ENCODE data around the gene NPLOC4. TPM values are rescaled to one million over a fixed set of nuclear protein-coding genes. Genes with fewer than 3 reads are reported as not detected.

NPLOC4 gene
- total RNA-seq, 3 donors from 2014 or later: 78.4 to 89.5 (median 78.6) TPM

DNA sequence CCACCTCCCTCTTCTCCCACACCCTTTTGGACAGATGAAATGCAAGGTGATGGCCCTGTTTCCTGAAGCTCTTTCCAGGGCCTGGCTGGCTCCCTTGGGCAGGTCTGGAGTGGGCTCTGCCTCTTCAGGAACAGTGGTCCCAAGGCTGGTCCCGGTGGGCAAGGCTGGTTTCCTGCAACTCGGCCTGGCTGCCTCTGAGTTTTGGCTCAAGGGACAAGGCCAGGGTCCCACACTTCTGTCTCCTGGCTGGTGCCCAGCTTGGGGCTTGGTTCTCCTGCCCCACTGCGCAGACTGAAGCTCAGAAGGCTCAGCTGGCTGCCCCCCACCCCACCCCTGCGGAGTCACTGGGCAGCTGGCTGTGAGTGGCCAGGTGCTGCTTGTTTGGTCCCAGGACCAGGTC is 120.5 kb downstream of the NPLOC4 start:
- ATAC-seq (no peak), DNase-seq (peak in 1 of 3 donors; percentile 42)
- H3K4me1 ChIP-seq (ENCODE audit: low read depth): peaks cover 33% of the 10 kb centered on the region
- TF ChIP-seq, protein P1, sequence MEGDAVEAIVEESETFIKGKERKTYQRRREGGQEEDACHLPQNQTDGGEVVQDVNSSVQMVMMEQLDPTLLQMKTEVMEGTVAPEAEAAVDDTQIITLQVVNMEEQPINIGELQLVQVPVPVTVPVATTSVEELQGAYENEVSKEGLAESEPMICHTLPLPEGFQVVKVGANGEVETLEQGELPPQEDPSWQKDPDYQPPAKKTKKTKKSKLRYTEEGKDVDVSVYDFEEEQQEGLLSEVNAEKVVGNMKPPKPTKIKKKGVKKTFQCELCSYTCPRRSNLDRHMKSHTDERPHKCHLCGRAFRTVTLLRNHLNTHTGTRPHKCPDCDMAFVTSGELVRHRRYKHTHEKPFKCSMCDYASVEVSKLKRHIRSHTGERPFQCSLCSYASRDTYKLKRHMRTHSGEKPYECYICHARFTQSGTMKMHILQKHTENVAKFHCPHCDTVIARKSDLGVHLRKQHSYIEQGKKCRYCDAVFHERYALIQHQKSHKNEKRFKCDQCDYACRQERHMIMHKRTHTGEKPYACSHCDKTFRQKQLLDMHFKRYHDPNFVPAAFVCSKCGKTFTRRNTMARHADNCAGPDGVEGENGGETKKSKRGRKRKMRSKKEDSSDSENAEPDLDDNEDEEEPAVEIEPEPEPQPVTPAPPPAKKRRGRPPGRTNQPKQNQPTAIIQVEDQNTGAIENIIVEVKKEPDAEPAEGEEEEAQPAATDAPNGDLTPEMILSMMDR (IDR thresholded peaks at IDR 0.05): no peak
- H3K9me3 ChIP-seq: no peaks in the 10 kb centered on the region
- intact Hi-C loops (cut with DNase I, micrococcal nuclease): loop anchor here in 1 of 2 donors (10.0 kb wide), 1 partner anchor 122 kb away; the partner anchor contains the start of gene BAHCC1
- no peak overlapping the region for H3K4me3 ChIP-seq
- H3K36me3 ChIP-seq (ENCODE audit: low read depth): no peaks in the 10 kb centered on the region

DNA sequence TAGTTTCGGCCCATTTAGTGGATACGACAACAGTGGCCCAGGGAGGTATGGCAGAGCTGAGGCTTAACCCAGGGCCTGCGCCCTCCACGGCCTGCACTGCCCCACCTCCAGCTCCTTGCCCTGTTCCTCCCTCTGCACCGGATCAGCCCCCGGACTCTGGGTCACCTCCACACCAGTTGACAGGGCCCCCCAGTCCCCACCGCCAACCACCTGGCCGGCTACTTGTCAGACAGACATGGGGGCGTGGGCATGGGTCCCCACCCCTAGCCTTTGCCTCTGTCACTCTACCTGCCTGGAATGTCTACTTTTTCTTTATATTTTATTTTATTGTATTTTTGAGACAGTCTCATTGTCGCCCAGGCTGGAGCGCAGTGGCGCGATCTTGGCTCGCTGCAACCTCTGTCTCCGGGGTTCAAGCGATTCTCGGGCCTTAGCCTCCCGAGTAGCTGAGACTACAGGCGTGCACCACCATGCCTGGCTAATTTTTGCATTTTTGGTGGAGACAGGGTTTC is 121.3 kb downstream of the NPLOC4 start:
- ATAC-seq (no peak), DNase-seq (peak in 2 of 3 donors; percentile 60 to 76)
- TF ChIP-seq, protein P1 (IDR thresholded peaks at IDR 0.05): no peak
- Histone ChIP-seq H3K9me3 (no peaks in the 10 kb centered on the region), H3K4me1 (ENCODE audit: low read depth) (peaks cover 33% of the 10 kb centered on the region), H3K4me3 (peak overlapping the region; percentile 98), H3K36me3 (ENCODE audit: low read depth) (no peaks in the 10 kb centered on the region)
- intact Hi-C loops (cut with DNase I, micrococcal nuclease): loop anchor here in 1 of 2 donors (10.0 kb wide), 1 partner anchor 121 kb away; the partner anchor contains the start of gene BAHCC1

DNA sequence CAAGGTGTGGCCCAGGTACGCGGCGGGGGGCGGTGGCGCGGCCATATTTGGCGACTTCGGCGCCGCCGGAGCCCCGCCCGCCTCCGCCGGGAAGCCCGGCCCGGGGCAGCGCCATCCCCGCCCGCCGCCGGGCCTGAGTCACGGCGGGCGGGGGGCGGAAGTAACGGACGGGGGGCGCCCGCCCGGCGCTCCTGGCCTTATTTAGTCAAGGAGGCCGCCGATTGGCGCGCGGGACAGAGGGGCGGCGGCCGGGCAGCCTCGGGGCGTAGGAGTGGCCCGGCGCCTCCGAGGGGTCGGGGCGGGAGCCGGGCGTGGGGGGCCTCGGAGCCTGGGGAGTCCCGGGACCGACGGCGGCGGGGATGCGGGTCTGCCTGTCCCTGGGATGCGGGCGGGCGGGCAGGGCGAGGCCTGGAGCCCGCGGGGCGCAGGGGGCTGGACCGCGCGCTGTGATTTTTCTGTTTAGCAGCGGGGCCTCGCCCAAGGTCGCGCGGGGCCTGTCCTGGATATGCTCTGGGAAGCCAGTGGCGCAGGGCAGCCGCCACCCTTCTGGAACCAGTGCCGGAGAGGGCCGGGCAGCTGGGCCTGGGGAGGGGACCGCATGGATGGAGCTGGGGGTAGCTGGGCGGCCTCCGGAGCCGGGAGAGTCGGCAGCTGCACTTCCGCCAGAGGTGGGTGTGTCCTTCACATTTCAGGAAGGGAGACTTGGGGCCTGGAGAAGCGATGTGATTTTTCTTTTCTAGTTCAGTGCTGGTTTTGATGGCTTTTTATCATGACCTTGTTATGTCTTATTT is 122.0 kb downstream of the NPLOC4 start:
- peak; percentile 56 for ATAC-seq
- DNase-seq: peak; percentile 90 to 93 (median 93)
- TF ChIP-seq, protein P1 (IDR thresholded peaks at IDR 0.05): no peak
- peak overlapping the region; percentile 98 for H3K4me3 ChIP-seq
- peaks cover 34% of the 10 kb centered on the region for H3K4me1 ChIP-seq (ENCODE audit: low read depth)
- intact Hi-C loops (cut with DNase I, micrococcal nuclease): loop anchor here in 1 of 2 donors (10.0 kb wide), 1 partner anchor 120 kb away; the partner anchor contains the start of gene BAHCC1
- H3K9me3 ChIP-seq: no peaks in the 10 kb centered on the region
- H3K36me3 ChIP-seq (ENCODE audit: low read depth): no peaks in the 10 kb centered on the region

DNA sequence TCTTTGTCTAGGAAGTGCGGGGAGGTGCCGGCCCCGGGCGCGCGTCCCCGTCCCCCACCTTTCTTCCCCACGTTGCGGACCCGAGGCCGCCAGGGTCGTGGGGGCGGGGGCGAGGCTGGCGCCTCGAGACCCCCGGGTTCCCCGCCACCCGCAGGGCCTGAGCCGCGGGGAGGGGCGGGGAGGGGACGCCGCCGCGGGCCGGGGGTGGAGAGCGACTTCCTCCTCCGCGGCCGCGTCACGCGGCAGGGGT is 122.5 kb downstream of the NPLOC4 start:
- Histone ChIP-seq H3K4me1 (ENCODE audit: low read depth) (peaks cover 31% of the 10 kb centered on the region), H3K9me3 (no peaks in the 10 kb centered on the region), H3K36me3 (ENCODE audit: low read depth) (no peaks in the 10 kb centered on the region), H3K4me3 (peak overlapping the region; percentile 98)
- intact Hi-C loops (cut with DNase I, micrococcal nuclease): loop anchor here in 1 of 2 donors (10.0 kb wide), 1 partner anchor 120 kb away; the partner anchor contains the start of gene BAHCC1
- no peak for ATAC-seq
- TF ChIP-seq, protein P1 (IDR thresholded peaks at IDR 0.05): no peak
- DNase-seq: no peak

DNA sequence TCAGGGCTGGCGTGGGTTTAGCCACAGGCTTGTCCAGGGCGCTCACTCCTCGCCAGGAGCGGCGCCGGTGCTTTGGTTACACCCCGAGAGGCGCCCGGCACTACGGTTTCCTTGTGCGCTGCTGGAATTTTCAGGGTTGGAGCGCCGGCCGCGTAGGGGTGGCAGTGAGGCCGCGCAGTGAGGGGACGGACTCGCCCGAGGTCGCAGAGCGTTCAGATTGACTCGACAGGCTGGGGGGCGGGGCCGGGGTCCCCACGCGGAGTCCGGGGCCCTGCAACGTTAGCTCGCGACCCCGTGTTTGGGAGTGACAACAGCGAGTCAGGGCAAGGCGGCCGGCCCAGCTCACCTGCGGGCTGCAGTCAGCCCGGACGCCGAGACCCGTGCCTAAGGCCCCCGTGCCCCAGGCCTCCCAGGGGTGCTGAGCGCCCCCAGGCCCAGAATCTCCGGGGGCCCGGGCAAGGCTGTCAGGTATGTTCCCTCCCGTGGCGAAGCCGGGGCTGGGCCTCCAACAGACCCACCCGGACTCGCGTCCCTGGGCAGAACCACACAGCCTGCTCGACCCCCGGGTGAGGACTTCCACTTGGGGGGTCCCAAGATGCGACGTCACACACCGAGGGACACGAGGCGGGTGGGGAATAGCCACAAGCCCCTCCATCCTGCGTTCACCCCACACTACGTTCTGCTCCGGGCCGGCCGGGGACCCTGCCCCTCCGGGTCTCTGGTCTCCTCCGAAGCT is 123.0 kb downstream of the NPLOC4 start:
- peak; percentile 71 to 85 (median 81) for DNase-seq
- H3K36me3 ChIP-seq (ENCODE audit: low read depth): no peaks in the 10 kb centered on the region
- TF ChIP-seq, protein P1 (IDR thresholded peaks at IDR 0.05): no peak

More for the DNA sequence above, 123.0 kb downstream of the NPLOC4 start:
- intact Hi-C loops (cut with DNase I, micrococcal nuclease): loop anchor here in 1 of 2 donors (10.0 kb wide), 1 partner anchor 119 kb away; the partner anchor contains the start of gene BAHCC1
- ATAC-seq: peak; percentile 12
- peaks cover 32% of the 10 kb centered on the region for H3K4me1 ChIP-seq (ENCODE audit: low read depth)
- H3K9me3 ChIP-seq: no peaks in the 10 kb centered on the region
- H3K4me3 ChIP-seq: peak overlapping the region; percentile 98

Measured in mucosa of descending colon (tissue), 3 donors.